GM12878 (cell line): ENCODE data around the gene NCS1. TPM values are rescaled to one million over a fixed set of nuclear protein-coding genes. Genes with fewer than 3 reads are reported as not detected.

ENCODE experiments used
- CREB1 ChIP-seq: IDR thresholded peaks from 2 replicates; pipeline ENCODE4 v1.6.1; 2012; ENCODE audit warnings: low read depth, mild to moderate bottlenecking, inconsistent platforms
- EZH2 ChIP-seq: IDR thresholded peaks from 2 replicates; pipeline ENCODE4 v1.6.1; 2012; ENCODE audit warnings: low read depth, mild to moderate bottlenecking, control low read depth, inconsistent platforms, low read length, borderline replicate concordance; ENCODE audit not compliant: control insufficient read depth
- FOXM1 ChIP-seq: IDR thresholded peaks from 2 replicates; pipeline ENCODE4 v1.6.1; 2012; ENCODE audit warnings: low read depth, mild to moderate bottlenecking, inconsistent platforms, low read length, moderate library complexity
- LARP7 ChIP-seq: fragments of 450-650 bp; IDR thresholded peaks from 2 replicates; pipeline ENCODE4 v1.6.1; 2017; ENCODE audit warnings: mild to moderate bottlenecking
- MYC ChIP-seq: IDR thresholded peaks from 2 replicates; pipeline ENCODE4 v1.6.1; 2011; ENCODE audit warnings: mild to moderate bottlenecking, low read length, moderate library complexity, inconsistent platforms; ENCODE audit not compliant: insufficient read depth, insufficient replicate concordance, insufficient read length, severe bottlenecking
- NFYB ChIP-seq: IDR thresholded peaks from 2 replicates; pipeline ENCODE4 v1.6.1; 2011; ENCODE audit warnings: low read depth, mild to moderate bottlenecking, low read length, improper control_type of control experiment, moderate library complexity; ENCODE audit not compliant: insufficient read depth
- NR2F1 ChIP-seq: fragments of 450-650 bp; conservative IDR thresholded peaks from 2 replicates; pipeline ENCODE4 v1.6.1; 2017; ENCODE audit warnings: mild to moderate bottlenecking
- SRF ChIP-seq, 2 experiments: IDR thresholded peaks; 2 replicates each; pipeline ENCODE4 v1.6.1; 2011; ENCODE audit warnings: low read depth in 2 of 2, low read length in 2 of 2, mild to moderate bottlenecking in 1 of 2, moderate library complexity in 1 of 2
- STAT1 ChIP-seq: fragments of 450-650 bp; conservative IDR thresholded peaks from 2 replicates; pipeline ENCODE4 v1.6.1; 2014; ENCODE audit warnings: antibody characterized with exemption, mild to moderate bottlenecking
- ZNF274 ChIP-seq: IDR thresholded peaks from one replicate; pipeline ENCODE4 v1.8.0; 2011; ENCODE audit not compliant: insufficient read length, insufficient read depth
- polyA plus RNA-seq, 11 experiments: library from polyadenylated mRNA; depleted of rRNA in 4 of 11; unstranded in 6 of 11; stranded (reverse) in 5 of 11; fragments of >200 nt; fragmentation: Nextera tagmentation in 4 of 11; fragmentation: Illumina TruSeq in 1 of 11; extraction: Ambion mirVana in 4 of 11; extraction: Trizol in 1 of 11; gene quantifications; 1 replicate in 1 of 11; 2 replicates in 10 of 11; pipeline versions ENCODE4 v1.2.1 to v1.2.3, GENCODE V29; 2011 to 2016; ENCODE audit warnings: inconsistent platforms in 2 of 11, missing spikeins in 2 of 11, low read depth in 1 of 11
- total RNA-seq, 4 experiments: library from RNA; depleted of rRNA in 3 of 4; stranded (reverse); fragments of >200 nt in 3 of 4; fragmentation: Illumina TruSeq in 1 of 4; extraction: Trizol in 1 of 4; gene quantifications; 2 replicates each; pipeline versions ENCODE4 v1.2.1 to v1.2.3, GENCODE V29; 2013 to 2021
- TF ChIP-seq, protein P1 (sequence below): IDR thresholded peaks from 2 replicates; pipeline ENCODE4 v1.6.1; 2012; ENCODE audit warnings: mild to moderate bottlenecking, low read depth, low read length
- TF ChIP-seq, protein P2 (sequence below): IDR thresholded peaks from 2 replicates; pipeline ENCODE4 v1.6.1; 2011; ENCODE audit warnings: borderline replicate concordance, low read depth, mild to moderate bottlenecking, moderate library complexity, mixed read lengths, low read length; ENCODE audit not compliant: insufficient read depth; ENCODE audit errors: extremely low read length
- TF ChIP-seq, protein P3 (sequence below): fragments of 450-650 bp; IDR thresholded peaks from 2 replicates; pipeline ENCODE4 v1.6.1; 2016; ENCODE audit warnings: mild to moderate bottlenecking
- TF ChIP-seq, protein P4 (sequence below): fragments of 450-650 bp; conservative IDR thresholded peaks from 2 replicates; pipeline ENCODE4 v1.6.1; 2017; ENCODE audit warnings: mild to moderate bottlenecking, moderate library complexity
- TF ChIP-seq, protein P5 (sequence below): fragments of 450-650 bp; IDR thresholded peaks from 2 replicates; pipeline ENCODE4 v1.6.1; 2014; ENCODE audit warnings: mild to moderate bottlenecking

Gene NCS1
- total and polyA plus RNA-seq, 10 of the 15 experiments (the other 5 are each of a cell fraction or from before 2014, with no cell fraction given): 0.04 to 0.22 (median 0.06) TPM; not detected in 4

DNA sequence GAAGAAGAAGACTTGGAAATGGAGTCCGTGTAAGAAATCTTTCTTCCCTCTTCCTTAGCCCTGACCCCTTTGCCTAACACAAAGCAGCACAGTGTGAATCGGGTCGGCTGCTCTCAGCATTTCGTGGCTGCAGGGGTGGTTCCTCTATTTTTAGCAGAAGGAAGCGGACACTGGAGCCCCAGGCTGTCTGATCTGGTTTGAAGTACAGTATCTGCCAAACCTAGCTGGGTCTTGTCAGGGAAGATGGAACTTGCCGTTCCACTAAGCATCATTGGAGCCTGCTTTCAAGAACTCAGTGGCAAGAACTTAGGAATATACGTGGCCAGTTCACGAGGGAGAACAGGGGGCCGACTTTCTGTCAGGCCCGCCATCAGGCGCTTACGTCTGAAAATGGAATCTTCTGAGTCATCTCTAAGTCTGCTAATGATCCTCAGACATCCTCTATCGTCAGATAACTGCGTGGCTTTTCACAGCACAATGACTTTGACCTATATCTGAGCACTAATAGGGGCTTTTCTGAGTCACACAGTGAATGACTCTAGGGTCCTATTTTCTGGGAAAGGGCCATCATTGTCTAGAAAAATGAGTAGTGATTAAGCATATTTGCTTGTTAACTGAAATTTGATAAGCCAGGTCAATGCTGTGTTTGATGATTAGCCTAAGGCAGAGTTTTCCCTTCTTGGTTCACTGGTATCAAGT lies 43.3 kb upstream of the NCS1 start (continued):
- TF ChIP-seq CREB1 (peak; percentile 92), MYC (no peak), NR2F1 (peak; percentile 69), STAT1 (no peak), SRF (IDR thresholded peaks at IDR 0.05; ENCODE audit: low read depth in 2 of 2, low read length in 2 of 2) (no peak), LARP7 (no peak), ZNF274 (no peak), FOXM1 (0 out of 2 replicates have a peak, but pooled peaks have one; percentile 54), EZH2 (no peak), NFYB (no peak)
- TF ChIP-seq, protein P1, sequence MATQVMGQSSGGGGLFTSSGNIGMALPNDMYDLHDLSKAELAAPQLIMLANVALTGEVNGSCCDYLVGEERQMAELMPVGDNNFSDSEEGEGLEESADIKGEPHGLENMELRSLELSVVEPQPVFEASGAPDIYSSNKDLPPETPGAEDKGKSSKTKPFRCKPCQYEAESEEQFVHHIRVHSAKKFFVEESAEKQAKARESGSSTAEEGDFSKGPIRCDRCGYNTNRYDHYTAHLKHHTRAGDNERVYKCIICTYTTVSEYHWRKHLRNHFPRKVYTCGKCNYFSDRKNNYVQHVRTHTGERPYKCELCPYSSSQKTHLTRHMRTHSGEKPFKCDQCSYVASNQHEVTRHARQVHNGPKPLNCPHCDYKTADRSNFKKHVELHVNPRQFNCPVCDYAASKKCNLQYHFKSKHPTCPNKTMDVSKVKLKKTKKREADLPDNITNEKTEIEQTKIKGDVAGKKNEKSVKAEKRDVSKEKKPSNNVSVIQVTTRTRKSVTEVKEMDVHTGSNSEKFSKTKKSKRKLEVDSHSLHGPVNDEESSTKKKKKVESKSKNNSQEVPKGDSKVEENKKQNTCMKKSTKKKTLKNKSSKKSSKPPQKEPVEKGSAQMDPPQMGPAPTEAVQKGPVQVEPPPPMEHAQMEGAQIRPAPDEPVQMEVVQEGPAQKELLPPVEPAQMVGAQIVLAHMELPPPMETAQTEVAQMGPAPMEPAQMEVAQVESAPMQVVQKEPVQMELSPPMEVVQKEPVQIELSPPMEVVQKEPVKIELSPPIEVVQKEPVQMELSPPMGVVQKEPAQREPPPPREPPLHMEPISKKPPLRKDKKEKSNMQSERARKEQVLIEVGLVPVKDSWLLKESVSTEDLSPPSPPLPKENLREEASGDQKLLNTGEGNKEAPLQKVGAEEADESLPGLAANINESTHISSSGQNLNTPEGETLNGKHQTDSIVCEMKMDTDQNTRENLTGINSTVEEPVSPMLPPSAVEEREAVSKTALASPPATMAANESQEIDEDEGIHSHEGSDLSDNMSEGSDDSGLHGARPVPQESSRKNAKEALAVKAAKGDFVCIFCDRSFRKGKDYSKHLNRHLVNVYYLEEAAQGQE: no peak
- TF ChIP-seq, protein P2, sequence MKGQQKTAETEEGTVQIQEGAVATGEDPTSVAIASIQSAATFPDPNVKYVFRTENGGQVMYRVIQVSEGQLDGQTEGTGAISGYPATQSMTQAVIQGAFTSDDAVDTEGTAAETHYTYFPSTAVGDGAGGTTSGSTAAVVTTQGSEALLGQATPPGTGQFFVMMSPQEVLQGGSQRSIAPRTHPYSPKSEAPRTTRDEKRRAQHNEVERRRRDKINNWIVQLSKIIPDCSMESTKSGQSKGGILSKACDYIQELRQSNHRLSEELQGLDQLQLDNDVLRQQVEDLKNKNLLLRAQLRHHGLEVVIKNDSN: no peak
- TF ChIP-seq, protein P3, sequence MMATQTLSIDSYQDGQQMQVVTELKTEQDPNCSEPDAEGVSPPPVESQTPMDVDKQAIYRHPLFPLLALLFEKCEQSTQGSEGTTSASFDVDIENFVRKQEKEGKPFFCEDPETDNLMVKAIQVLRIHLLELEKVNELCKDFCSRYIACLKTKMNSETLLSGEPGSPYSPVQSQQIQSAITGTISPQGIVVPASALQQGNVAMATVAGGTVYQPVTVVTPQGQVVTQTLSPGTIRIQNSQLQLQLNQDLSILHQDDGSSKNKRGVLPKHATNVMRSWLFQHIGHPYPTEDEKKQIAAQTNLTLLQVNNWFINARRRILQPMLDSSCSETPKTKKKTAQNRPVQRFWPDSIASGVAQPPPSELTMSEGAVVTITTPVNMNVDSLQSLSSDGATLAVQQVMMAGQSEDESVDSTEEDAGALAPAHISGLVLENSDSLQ: peak; percentile 59; the same call in 1 of the 2 replicates
- TF ChIP-seq, protein P4, sequence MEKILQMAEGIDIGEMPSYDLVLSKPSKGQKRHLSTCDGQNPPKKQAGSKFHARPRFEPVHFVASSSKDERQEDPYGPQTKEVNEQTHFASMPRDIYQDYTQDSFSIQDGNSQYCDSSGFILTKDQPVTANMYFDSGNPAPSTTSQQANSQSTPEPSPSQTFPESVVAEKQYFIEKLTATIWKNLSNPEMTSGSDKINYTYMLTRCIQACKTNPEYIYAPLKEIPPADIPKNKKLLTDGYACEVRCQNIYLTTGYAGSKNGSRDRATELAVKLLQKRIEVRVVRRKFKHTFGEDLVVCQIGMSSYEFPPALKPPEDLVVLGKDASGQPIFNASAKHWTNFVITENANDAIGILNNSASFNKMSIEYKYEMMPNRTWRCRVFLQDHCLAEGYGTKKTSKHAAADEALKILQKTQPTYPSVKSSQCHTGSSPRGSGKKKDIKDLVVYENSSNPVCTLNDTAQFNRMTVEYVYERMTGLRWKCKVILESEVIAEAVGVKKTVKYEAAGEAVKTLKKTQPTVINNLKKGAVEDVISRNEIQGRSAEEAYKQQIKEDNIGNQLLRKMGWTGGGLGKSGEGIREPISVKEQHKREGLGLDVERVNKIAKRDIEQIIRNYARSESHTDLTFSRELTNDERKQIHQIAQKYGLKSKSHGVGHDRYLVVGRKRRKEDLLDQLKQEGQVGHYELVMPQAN: 0 out of 2 replicates have a peak, but pooled peaks have one; percentile 8
- TF ChIP-seq, protein P5, sequence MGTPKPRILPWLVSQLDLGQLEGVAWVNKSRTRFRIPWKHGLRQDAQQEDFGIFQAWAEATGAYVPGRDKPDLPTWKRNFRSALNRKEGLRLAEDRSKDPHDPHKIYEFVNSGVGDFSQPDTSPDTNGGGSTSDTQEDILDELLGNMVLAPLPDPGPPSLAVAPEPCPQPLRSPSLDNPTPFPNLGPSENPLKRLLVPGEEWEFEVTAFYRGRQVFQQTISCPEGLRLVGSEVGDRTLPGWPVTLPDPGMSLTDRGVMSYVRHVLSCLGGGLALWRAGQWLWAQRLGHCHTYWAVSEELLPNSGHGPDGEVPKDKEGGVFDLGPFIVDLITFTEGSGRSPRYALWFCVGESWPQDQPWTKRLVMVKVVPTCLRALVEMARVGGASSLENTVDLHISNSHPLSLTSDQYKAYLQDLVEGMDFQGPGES: no peak
